Neuronal stem cell (in vitro differentiated cells): ENCODE data around the gene PCNX3.

ENCODE experiments used
- DNase-seq: peaks from one replicate; pipeline ENCODE4 v3.0.0-alpha.2; 2013; ENCODE audit warnings: low spot score
- H2AFZ ChIP-seq: one replicate; pipeline ENCODE4 v1.6.1; 2013; ENCODE audit warnings: mild to moderate bottlenecking, low read length, inconsistent platforms
- H2AK5ac ChIP-seq: 2 replicates; pipeline ENCODE4 v1.6.1; 2013; ENCODE audit warnings: low read depth, mild to moderate bottlenecking, inconsistent platforms, low read length, moderate library complexity, mixed read lengths
- H2BK120ac ChIP-seq: 2 replicates; pipeline ENCODE4 v1.6.1; 2013; ENCODE audit warnings: low read depth, mild to moderate bottlenecking, inconsistent platforms, low read length, moderate library complexity, mixed read lengths
- H2BK12ac ChIP-seq: one replicate; pipeline ENCODE4 v1.6.1; 2013; ENCODE audit warnings: low read length, inconsistent platforms
- H2BK15ac ChIP-seq: 2 replicates; pipeline ENCODE4 v1.6.1; 2013; ENCODE audit warnings: mild to moderate bottlenecking, low read length, inconsistent platforms, mixed read lengths
- H2BK5ac ChIP-seq: one replicate; pipeline ENCODE4 v1.6.1; 2013; ENCODE audit warnings: inconsistent platforms, mild to moderate bottlenecking, low read length, moderate library complexity
- H3K14ac ChIP-seq: one replicate; pipeline ENCODE4 v1.6.1; 2013; ENCODE audit warnings: low read length, inconsistent platforms
- H3K18ac ChIP-seq: 2 replicates; pipeline ENCODE4 v1.6.1; 2013; ENCODE audit warnings: low read length, inconsistent platforms
- H3K23ac ChIP-seq: 2 replicates; pipeline ENCODE4 v1.6.1; 2013; ENCODE audit warnings: low read depth, mild to moderate bottlenecking, mixed read lengths, low read length, inconsistent platforms; ENCODE audit not compliant: poor library complexity
- H3K27ac ChIP-seq: replicated peaks from 3 replicates; pipeline ENCODE4 v1.5.1; 2013; ENCODE audit warnings: low read length, inconsistent platforms
- H3K27me3 ChIP-seq, 3 experiments: 2 replicates each; pipeline ENCODE4 v1.6.1; 2013; ENCODE audit warnings: low read length in 3 of 3, mild to moderate bottlenecking in 2 of 3, inconsistent platforms in 1 of 3, low read depth in 1 of 3, mixed read lengths in 1 of 3, moderate library complexity in 1 of 3; ENCODE audit not compliant: control insufficient read depth in 3 of 3, insufficient read depth in 3 of 3
- H3K36me3 ChIP-seq, 2 donors: replicated peaks in 1 of 2; 2 replicates each; pipeline ENCODE4 v1.6.1; 2013; ENCODE audit warnings: low read length in 2 of 2; ENCODE audit not compliant: control insufficient read depth in 2 of 2, insufficient read depth in 2 of 2
- H3K4ac ChIP-seq: 2 replicates; pipeline ENCODE4 v1.6.1; 2013; ENCODE audit warnings: inconsistent platforms, mild to moderate bottlenecking, low read length, moderate library complexity
- H3K4me1 ChIP-seq, 2 donors: 1 replicate in 1 of 2; 2 replicates in 1 of 2; pipeline ENCODE4 v1.6.1; 2013; ENCODE audit warnings: low read length in 2 of 2, low read depth in 1 of 2; ENCODE audit not compliant: control insufficient read depth in 2 of 2, insufficient read depth in 1 of 2
- H3K4me2 ChIP-seq: one replicate; pipeline ENCODE4 v1.6.1; 2013; ENCODE audit warnings: mild to moderate bottlenecking, low read length, inconsistent platforms; ENCODE audit not compliant: insufficient read depth, poor library complexity, severe bottlenecking
- H3K4me3 ChIP-seq, 2 donors: 2 replicates each; pipeline ENCODE4 v1.5.1; 2013; ENCODE audit warnings: low read length in 2 of 2, mild to moderate bottlenecking in 2 of 2, inconsistent platforms in 1 of 2, moderate library complexity in 1 of 2
- H3K79me1 ChIP-seq: one replicate; pipeline ENCODE4 v1.6.1; 2013; ENCODE audit warnings: low read depth, mild to moderate bottlenecking, inconsistent platforms, low read length, moderate library complexity
- H3K9ac ChIP-seq: one replicate; pipeline ENCODE4 v1.6.1; 2013; ENCODE audit warnings: mild to moderate bottlenecking, low read depth, low read length, inconsistent platforms; ENCODE audit not compliant: poor library complexity
- H3K9me3 ChIP-seq, 2 donors: replicated peaks in 1 of 2; 2 replicates each; pipeline versions ENCODE3 to v1.6.1; 2013; ENCODE audit warnings: low read length in 2 of 2, mild to moderate bottlenecking in 2 of 2, inconsistent platforms in 1 of 2, low read depth in 1 of 2, mixed read lengths in 1 of 2, moderate library complexity in 1 of 2; ENCODE audit not compliant: control insufficient read depth in 2 of 2, insufficient read depth in 1 of 2
- H4K8ac ChIP-seq: one replicate; pipeline ENCODE4 v1.6.1; 2013; ENCODE audit warnings: low read depth, mild to moderate bottlenecking, inconsistent platforms, low read length, moderate library complexity
- H4K91ac ChIP-seq: one replicate; pipeline ENCODE4 v1.6.1; 2013; ENCODE audit warnings: low read length, low read depth, mild to moderate bottlenecking, inconsistent platforms; ENCODE audit not compliant: poor library complexity
- WGBS, 2 donors: extraction: QIAGEN DNeasy Blood & Tissue Kit; methylation state at CpG; one replicate each; pipeline ENCODE4 v1.1.7; 2013; ENCODE audit warnings: missing lambda C conversion rate in 2 of 2, mixed read lengths in 1 of 2; ENCODE audit not compliant: insufficient read length in 2 of 2, insufficient replicate concordance in 1 of 2; ENCODE audit errors: extremely low coverage in 2 of 2; 5-methylcytosine and 5-hydroxymethylcytosine counted together

Gene PCNX3

DNA sequence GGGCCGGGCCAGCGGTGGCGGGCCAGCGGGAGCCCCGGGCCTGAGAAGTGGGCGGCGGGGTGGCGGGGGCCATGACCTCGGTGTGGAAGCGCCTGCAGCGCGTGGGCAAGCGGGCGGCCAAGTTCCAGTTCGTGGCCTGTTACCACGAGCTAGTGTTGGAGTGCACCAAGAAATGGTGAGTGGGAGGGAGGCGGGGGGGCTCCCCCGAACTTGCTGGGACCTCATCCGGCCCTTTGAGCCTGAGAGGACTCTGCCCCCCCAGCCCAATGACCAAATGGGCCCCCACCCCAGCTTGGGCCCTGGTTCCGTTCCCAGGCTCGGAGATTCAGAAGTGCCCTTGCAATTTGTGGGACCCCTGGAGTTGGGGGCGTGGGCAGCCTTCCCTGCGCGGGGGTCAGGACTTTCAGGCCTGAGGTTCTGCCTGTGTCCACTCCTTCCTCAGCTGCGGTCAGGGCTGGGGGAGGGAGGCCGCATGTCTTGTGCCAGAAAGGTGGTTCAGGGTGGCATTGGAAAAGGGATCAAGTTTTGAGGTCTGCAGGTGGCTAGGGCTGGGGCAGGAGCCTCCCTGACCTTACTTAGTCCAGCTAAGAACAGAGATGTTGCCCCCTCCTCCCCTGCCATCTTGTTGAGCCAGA, 39.2 kb upstream of the PCNX3 start:
- H4K8ac ChIP-seq = peak overlapping the region; percentile 53
- H3K4me2 ChIP-seq = peak overlapping the region; percentile 60
- DNase-seq = no peak
- H3K14ac ChIP-seq = no peak overlapping the region
- peaks cover 7% of the 10 kb centered on the region for H3K79me1 ChIP-seq
- H2AK5ac ChIP-seq = peak overlapping the region; percentile 92
- H3K36me3 ChIP-seq = peaks cover 4 to 16% of the 10 kb centered on the region in 2 donors
- no peak overlapping the region for H3K4ac ChIP-seq
- H3K23ac ChIP-seq = peak overlapping the region; percentile 77
- no peak overlapping the region for H3K27ac ChIP-seq
- peaks cover 26 to 37% of the 10 kb centered on the region in 2 donors for H3K4me1 ChIP-seq
- peak overlapping the region; percentile 80 for H2BK15ac ChIP-seq
- H2BK5ac ChIP-seq = no peak overlapping the region
- H2BK120ac ChIP-seq = no peak overlapping the region
- H3K18ac ChIP-seq = peak overlapping the region; percentile 95
- H3K27me3 ChIP-seq = peaks cover 0 to 25% (median 3%) of the 10 kb centered on the region in 3 experiments
- H2AFZ ChIP-seq = no peak overlapping the region
- H3K9ac ChIP-seq = peak overlapping the region; percentile 90
- no peaks in the 10 kb centered on the region for H3K9me3 ChIP-seq
- WGBS, 2 donors = no CpG with 5 or more reads among the region's 26 CpGs
- H3K4me3 ChIP-seq = peak overlapping the region in 1 of 2 donors; percentile 80
- H4K91ac ChIP-seq = no peak overlapping the region
- peak overlapping the region; percentile 35 for H2BK12ac ChIP-seq

- no CpG with 5 or more reads among the region's 18 CpGs for WGBS, 2 donors
- no peak for DNase-seq
These were observed 38.5 kb upstream of the PCNX3 start for GRCh38 chr11:65576867-65577755.

GRCh38 chr11:65577756-65578109, 37.8 kb upstream of the PCNX3 start:
- Histone ChIP-seq H3K79me1 (peaks cover 5% of the 10 kb centered on the region), H3K18ac (peak overlapping the region; percentile 40), H2BK15ac (peak overlapping the region; percentile 0), H3K4me3 (no peak overlapping the region), H3K4me2 (no peak overlapping the region), H3K23ac (peak overlapping the region; percentile 11), H3K9ac (no peak overlapping the region), H2AFZ (no peak overlapping the region), H3K36me3 (peaks cover 4 to 16% of the 10 kb centered on the region in 2 donors), H4K8ac (no peak overlapping the region), H2BK5ac (no peak overlapping the region), H3K27ac (no peak overlapping the region), H3K4me1 (peaks cover 19 to 34% of the 10 kb centered on the region in 2 donors), H2BK120ac (no peak overlapping the region), H4K91ac (no peak overlapping the region), H3K14ac (no peak overlapping the region), H2BK12ac (no peak overlapping the region), H3K4ac (no peak overlapping the region), H2AK5ac (peak overlapping the region; percentile 72), H3K27me3 (peaks cover 0 to 25% (median 3%) of the 10 kb centered on the region in 3 experiments), H3K9me3 (no peaks in the 10 kb centered on the region)
- WGBS, 2 donors = no CpG with 5 or more reads among the region's 8 CpGs
- DNase-seq = no peak

More at GRCh38 chr11:65576867-65577755, 38.5 kb upstream of the PCNX3 start:
- peaks cover 19 to 34% of the 10 kb centered on the region in 2 donors for H3K4me1 ChIP-seq
- peak overlapping the region; percentile 27 for H3K14ac ChIP-seq
- H3K9ac ChIP-seq = peak overlapping the region; percentile 27
- peaks cover 0 to 25% (median 3%) of the 10 kb centered on the region in 3 experiments for H3K27me3 ChIP-seq
- no peak overlapping the region for H3K4ac ChIP-seq
- H3K79me1 ChIP-seq = peaks cover 5% of the 10 kb centered on the region
- H2AFZ ChIP-seq = no peak overlapping the region
- no peak overlapping the region for H3K27ac ChIP-seq
- no peak overlapping the region for H4K8ac ChIP-seq
- H3K36me3 ChIP-seq = peaks cover 4 to 16% of the 10 kb centered on the region in 2 donors
- H4K91ac ChIP-seq = no peak overlapping the region
- H2BK5ac ChIP-seq = no peak overlapping the region
- peak overlapping the region; percentile 0 for H2BK15ac ChIP-seq
- H2BK120ac ChIP-seq = no peak overlapping the region
- peak overlapping the region; percentile 11 for H3K23ac ChIP-seq
- H2AK5ac ChIP-seq = peak overlapping the region; percentile 72
- H2BK12ac ChIP-seq = no peak overlapping the region
- peak overlapping the region; percentile 40 for H3K18ac ChIP-seq
- H3K4me2 ChIP-seq = no peak overlapping the region
- no peak overlapping the region for H3K4me3 ChIP-seq
- H3K9me3 ChIP-seq = no peaks in the 10 kb centered on the region

- Histone ChIP-seq H2BK15ac (no peak overlapping the region), H3K79me1 (peaks cover 5% of the 10 kb centered on the region), H2AK5ac (peak overlapping the region; percentile 35), H4K8ac (no peak overlapping the region), H3K18ac (no peak overlapping the region), H3K4me2 (no peak overlapping the region), H3K4me3 (no peak overlapping the region), H2BK12ac (no peak overlapping the region), H2AFZ (no peak overlapping the region), H3K4me1 (peaks cover 17 to 33% of the 10 kb centered on the region in 2 donors), H2BK5ac (no peak overlapping the region), H3K4ac (no peak overlapping the region), H3K9me3 (no peaks in the 10 kb centered on the region), H3K9ac (no peak overlapping the region), H3K14ac (no peak overlapping the region), H3K27ac (no peak overlapping the region), H4K91ac (no peak overlapping the region), H3K27me3 (peaks cover 0 to 25% (median 3%) of the 10 kb centered on the region in 3 experiments), H3K36me3 (peaks cover 4 to 16% of the 10 kb centered on the region in 2 donors), H2BK120ac (no peak overlapping the region), H3K23ac (no peak overlapping the region)
- no peak for DNase-seq
- no CpG with 5 or more reads among the region's 7 CpGs for WGBS, 2 donors
These were observed 37.4 kb upstream of the PCNX3 start for GRCh38 chr11:65578134-65578533.
